PC-3 (cell line): ENCODE measurements around the gene KLHL13.

Experiments used
- EZH2 ChIP-seq: fragments of 300-600 bp; sonication (generic); IDR thresholded peaks from one replicate; pipeline ENCODE4 v1.6.1; 2017; ENCODE audit warnings: antibody characterized with exemption, mild to moderate bottlenecking, low read length; ENCODE audit not compliant: unreplicated experiment
- EZH2phosphoT487 ChIP-seq: fragments of 300-600 bp; sonication (generic); IDR thresholded peaks from 2 replicates; pipeline ENCODE4 v1.6.1; 2018; ENCODE audit warnings: mild to moderate bottlenecking, antibody characterized with exemption, low read length, borderline replicate concordance
- TF ChIP-seq, protein P1 (sequence below): fragments of 300-600 bp; sonication (generic); conservative IDR thresholded peaks from 2 replicates; pipeline ENCODE4 v1.5.1; 2017; ENCODE audit warnings: antibody characterized with exemption, low read depth, mild to moderate bottlenecking, low read length

GRCh38 chrX:117959045-117959444 is 157.6 kb downstream of the KLHL13 start:
- TF ChIP-seq, protein P1, sequence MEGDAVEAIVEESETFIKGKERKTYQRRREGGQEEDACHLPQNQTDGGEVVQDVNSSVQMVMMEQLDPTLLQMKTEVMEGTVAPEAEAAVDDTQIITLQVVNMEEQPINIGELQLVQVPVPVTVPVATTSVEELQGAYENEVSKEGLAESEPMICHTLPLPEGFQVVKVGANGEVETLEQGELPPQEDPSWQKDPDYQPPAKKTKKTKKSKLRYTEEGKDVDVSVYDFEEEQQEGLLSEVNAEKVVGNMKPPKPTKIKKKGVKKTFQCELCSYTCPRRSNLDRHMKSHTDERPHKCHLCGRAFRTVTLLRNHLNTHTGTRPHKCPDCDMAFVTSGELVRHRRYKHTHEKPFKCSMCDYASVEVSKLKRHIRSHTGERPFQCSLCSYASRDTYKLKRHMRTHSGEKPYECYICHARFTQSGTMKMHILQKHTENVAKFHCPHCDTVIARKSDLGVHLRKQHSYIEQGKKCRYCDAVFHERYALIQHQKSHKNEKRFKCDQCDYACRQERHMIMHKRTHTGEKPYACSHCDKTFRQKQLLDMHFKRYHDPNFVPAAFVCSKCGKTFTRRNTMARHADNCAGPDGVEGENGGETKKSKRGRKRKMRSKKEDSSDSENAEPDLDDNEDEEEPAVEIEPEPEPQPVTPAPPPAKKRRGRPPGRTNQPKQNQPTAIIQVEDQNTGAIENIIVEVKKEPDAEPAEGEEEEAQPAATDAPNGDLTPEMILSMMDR, result no peak
- TF ChIP-seq EZH2 (no peak), EZH2phosphoT487 (no peak)
